Uterus (tissue), 2 donors: ENCODE measurements around the gene RNF6.

Experiments used
- CTCF ChIP-seq, 4 experiments: fragments of 200-600 bp in 2 of 4; fragments of 450-650 bp in 2 of 4; sonication (generic) in 2 of 4; IDR thresholded peaks; one replicate each; pipeline ENCODE4 v1.5.1; 2016 to 2019; ENCODE audit warnings: antibody characterized with exemption in 4 of 4, mild to moderate bottlenecking in 2 of 4, moderate library complexity in 1 of 4
- POLR2A ChIP-seq, 2 donors: fragments of 450-650 bp; IDR thresholded peaks; one replicate each; pipeline ENCODE4 v1.6.1; 2016; ENCODE audit warnings: antibody characterized with exemption in 2 of 2, mild to moderate bottlenecking in 1 of 2, moderate library complexity in 1 of 2

- TF ChIP-seq CTCF (IDR thresholded peaks at IDR 0.05) (no peak), POLR2A (IDR thresholded peaks at IDR 0.05) (no peak)
Observed at GRCh38 chr13:26259634-26260033, 37.5 kb upstream of the RNF6 start.
